Measurements from ENCODE around the gene BAG1.

Gene BAG1

DNA sequence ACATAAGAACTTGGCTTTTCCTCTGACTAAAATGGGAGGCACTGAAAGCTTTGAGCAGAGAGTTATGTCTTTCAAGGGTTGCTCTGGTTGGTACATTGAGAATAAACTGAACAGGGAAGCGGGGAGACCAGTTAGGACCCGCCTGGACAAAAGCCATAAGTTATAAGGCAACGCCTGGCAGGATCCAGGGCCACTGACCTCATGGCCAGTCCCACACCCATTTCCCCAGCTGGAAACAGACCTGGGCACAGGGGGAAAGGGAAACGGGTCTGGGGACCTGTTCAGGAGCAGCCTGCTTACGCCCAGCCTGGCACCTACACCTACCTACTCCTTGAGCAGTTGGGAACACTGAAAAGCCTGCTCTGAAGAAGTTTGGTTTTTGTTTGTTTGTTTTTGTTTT is 23.2 kb downstream of the BAG1 start:
- DNase-seq = no peak

DNA sequence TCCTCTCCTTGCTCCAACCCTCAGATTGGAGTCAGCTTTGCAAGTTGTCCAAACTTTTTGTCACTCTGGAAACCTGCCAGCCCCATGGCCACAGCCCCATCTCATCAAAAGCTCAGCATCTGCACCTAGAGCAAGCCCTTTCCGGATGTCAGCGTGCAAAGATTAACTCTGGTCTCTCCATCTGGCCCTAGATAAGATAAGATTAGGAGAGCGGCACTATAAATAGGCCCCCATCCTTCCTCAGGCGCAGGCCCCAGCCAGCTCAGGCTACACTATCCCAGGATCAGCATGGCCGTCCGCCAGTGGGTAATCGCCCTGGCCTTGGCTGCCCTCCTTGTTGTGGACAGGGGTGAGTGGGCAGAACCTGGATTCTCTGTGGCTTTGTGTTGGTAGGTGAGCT is 24.6 kb downstream of the BAG1 start, which contains the start of gene SPINK4:
TSS of gene SPINK4 (plus strand) at position 247 of the 400 bp plus-strand sequence. CDS start at position 289, 42 bp downstream.
- DNase-seq = no peak

- DNase-seq = no peak
Observed at GRCh38 chr9:33236571-33236970, 27.9 kb downstream of the BAG1 start.

DNA sequence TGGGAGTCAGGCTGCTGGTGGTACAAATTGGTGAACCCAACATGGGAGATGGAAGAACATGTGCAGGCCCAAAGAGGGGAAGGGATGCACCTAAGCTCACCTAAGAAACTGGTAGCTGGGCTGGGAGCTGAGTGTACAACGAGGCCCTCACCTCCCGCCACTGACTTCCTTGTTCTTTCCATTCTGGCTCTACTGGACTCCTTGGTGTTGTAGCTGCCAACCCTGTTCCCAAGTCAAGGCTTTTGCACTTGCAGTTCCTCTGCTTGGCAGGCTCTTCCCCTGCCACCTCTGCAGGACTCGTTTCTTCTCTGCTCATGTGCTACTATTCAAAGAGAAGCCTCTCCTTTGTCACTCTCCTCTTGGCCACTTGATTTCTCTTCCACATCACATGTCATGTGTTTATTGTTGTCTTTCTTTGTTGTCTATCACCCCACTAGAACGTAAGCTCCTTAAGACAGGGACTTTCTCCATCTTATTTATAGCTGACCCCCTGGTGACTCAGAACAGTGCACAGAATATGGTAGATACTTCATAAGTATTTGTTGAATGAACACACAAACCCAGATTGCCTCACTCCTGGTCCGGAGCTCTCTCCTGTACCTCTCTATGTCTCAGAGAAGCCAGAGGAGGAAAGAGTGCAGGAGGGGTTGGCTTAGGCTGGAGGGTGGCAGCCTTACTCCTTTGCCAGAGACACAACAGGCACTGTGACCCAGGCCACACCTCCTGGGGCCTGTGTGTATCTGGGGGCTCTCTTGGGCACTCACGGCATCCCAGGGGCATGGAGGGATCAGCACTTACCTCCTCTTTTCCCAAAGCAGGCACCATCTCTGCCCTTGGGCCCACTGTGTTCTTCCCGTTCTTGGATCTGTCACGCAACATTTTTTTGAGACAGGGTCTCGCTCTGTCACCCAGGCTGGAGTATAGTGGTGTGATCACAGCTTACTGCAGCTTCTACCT is 29.7 kb downstream of the BAG1 start:
- no peak for DNase-seq

DNA sequence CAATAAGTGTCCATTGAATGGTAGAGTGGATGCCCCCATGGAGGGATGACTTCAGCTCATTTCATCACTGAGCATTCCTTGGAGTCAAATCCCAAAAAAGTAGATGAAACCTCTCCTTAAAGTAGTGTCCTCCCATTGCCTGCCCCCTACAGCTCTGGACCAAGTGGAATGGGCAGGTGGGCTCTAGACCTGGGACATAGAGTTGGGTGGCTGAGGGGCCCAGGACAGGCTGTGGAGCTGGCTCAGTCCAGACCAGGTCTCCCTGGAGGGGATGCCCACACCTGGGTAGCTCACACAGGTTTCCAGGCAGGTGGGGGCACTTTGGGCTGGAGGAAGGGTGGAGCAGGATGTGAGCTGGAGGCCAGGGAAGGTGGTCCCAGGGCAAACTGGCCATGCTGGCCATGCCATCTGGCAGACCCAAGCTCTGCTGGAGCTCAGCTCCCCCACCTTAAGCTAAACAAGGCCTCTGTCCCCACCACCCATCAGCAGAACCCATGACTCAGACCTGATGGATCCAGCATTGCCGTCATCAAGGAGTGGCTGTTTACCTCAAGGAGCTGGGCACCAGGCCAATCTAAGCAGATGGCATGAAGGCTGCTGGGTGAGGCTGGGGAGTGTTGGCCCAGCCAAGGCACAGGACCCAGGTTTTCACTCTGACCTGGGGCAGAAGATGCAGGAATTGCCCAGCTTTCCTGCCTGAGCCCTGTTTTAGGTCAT is 30.7 kb downstream of the BAG1 start:
- DNase-seq = peak; percentile 79

DNA sequence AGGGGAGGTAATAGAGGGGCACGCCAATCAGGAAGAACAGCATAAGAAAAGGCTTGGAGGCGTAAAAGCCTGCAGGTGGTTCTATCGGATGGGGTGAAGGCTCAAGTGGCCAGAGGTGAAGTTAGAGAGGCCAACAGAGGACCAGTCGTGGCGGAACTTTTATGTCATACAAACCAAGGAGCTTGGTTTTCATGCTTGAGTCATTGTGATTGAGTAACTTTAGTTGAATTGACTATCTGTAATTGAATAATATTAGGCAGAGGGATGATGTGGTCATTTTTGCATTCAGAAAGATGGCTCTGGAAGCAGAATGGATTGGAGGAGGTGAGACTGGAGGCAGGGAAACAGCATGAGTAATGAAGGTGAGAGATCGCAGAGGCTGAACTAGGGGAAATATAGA is 31.7 kb downstream of the BAG1 start:
- DNase-seq = no peak

DNA sequence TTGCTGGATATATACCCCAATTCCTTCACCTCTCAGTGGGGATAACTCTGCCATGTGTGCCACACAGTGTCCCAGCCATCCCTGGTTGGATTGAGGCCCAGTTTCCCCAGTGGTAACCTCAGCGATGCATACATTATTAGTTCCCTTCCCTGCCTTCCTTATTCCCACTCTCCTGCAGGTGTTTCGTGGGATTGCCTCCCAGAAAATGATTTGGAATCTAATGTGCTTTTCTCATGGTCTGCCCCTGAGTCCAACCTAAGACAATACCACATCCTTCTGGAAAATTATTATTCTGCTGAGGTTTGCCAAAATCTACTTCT is 32.9 kb downstream of the BAG1 start:
- no peak for DNase-seq

DNA sequence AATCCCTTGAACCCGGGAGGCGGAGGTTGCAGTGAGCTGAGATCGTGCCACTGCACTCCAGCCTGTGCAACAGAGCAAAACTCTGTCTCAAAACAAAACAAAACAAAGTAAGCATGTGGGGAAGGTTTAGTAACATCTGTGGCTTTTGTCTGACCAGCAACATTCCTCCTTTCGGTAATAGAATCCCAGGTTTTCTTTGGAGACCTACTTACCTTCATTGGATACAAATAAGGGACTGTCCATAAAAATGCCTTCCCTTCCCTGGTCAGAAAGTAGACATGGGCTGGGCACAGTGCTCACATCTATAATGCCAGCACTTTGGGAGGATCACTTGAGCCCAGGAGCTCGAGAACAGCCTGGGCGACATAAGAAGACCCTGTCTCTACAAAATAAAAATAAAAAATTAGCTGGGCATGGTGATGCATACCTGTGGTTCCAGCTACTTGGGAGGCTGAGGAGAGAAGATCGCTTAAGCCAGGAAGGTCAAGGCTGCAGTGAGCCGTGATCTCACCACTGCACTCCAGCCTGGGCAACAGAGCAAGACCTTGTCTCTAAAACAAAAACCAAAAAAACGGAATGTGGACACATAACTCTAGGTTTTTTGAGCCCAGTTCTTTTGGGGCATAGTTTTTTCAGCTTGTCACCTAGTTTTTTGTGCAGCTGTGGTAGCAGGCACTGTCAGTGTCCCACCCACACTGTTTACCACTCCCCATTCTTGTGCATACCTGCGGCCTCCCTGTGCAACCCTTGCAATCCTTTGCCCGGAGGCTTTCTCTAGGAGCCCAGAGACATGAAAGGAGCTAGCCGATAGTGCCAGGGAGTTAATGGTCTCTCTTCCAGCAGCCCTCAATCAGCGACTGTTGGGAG is 33.5 kb downstream of the BAG1 start:
- no peak for DNase-seq

DNA sequence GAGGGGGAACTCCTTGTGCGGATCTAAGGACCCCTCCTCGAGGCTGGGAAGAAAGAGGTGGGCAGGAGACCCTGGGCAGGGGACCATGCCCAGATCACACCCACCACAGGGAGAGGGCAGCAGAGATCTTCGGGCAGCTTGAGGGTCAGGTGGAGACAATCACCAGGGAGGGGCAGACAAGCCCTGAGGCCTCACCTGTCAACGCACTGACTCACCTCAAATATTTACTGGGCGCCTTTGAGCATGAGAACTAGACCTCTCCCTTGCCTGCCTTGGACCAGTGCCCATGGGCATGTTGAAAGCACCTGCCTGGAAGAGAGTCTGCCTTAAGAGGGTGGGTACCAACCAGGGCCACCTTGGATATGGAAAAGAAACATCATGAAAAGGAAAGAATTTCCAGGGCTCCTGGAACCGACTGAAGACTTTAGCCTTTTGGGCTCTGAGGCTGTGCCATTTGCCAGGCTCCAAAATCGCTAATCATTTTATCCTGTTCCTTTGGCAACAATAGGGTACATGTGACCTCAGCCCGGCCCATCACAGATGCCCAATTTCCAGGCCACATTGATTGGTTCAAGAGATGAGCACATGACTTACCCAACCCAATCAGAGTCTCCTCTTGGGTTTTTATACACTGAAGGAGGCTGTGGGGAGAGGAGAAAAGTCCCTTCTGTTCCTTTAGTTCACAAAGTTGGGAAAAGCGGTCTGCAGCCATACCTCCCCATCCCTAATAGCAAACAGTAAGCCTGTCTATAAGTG is 35.0 kb downstream of the BAG1 start:
- DNase-seq = no peak

GRCh38 chr9:33228606-33229005 is 35.9 kb downstream of the BAG1 start:
- no peak for DNase-seq

DNA sequence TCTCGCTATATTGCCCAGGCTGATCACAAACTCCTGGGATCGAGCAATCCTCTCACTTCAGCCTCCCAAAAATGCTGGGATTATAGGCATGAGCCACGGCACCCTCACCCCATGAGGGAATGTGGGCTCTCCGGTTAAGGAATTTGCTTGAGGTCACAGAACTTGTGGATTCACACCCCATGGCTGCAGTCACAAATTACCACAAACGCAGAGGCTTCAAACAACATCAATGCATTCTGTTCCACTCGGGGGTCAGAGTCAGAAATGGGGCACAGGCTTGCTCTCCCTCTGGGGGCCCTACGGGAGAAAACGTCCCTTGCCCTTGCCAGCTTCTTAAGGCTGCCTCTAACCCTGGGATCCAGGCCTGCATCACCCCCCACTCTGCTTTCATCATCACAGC is 36.8 kb downstream of the BAG1 start:
- DNase-seq = no peak

GRCh38 chr9:33227008-33227398 is 37.5 kb downstream of the BAG1 start:
- DNase-seq = no peak

GRCh38 chr9:33225319-33226147 is 39.0 kb downstream of the BAG1 start:
- DNase-seq = peak; percentile 76

- peak; percentile 27 for DNase-seq
Observed at GRCh38 chr9:33223696-33224095, 40.8 kb downstream of the BAG1 start.

DNA sequence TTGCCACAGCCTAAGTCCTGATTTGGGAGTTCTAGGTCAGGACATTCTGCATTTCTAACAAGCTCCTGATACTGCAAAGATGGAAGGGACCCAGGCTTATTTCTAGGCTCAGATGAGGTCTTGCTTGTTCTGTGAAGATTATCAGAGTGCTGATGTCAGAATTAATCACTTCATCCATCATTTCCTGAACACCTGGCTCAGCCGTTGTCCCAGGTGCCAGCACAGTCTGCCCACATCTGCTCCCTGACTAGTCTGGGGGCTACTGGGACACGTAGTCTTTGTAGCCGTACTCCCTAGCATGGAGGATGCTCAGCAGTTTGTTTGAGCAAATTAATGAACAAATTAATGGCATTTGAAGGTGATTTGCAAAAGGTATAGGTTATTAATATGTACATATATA is 42.5 kb downstream of the BAG1 start:
- DNase-seq = no peak

DNA sequence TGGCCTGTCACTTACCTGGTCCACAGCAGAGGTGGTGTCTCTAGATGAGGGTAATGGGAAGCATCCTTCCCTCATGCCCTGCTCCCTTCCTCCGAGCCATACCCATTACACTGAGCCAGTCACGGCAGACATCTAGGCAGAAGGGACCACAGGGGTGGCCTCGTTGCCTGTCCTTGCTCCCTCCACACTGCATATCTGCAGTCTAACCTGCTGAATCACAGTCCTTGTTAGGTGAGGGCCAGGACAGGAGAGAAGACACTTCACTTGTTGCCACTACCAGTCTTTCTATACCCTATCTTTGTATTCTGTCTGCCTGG is 43.0 kb downstream of the BAG1 start:
- no peak for DNase-seq

DNA sequence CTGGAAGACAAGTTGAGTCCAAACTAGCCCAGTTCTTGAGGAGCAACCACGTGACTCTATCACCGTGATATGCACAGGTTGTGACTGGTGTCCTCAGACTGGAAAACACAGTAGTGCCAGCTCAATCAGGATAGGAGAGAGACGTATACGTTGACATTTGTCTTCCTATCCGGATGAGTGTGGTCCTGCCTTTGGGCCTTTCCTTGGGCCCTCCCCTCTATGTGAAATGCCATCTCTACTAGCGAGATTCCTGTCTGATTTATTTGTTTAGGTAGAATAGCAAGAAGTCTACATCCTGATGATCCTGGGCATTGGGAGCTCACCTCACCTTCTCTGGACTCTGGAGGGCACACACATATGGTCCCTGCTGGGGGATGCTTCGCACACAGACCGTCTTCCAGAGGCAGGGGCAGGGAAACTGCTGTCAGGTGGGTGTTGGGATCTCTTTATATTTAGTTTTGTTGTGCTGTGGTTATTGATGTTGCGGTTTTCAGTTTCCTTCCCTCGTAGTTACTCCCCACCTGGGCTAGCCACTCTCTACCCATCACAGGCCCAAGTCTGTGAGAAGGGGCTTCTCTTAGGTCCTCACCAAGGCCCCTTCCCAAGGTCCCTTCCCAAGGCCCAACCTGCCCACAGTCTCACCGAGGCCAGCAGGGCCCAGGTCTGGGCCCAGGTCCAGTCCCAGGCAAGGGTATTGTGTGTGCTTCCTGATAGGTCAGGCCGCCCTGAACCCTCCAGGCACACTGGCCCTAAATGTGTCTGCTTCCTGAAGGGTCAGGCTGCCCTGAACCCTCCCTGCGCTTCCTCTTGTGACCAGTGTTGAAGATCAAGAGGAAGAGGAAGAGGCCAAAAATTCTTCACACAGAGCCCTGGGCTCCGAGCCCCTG is 43.6 kb downstream of the BAG1 start:
- DNase-seq = no peak

GRCh38 chr9:33211695-33212393 is 52.7 kb downstream of the BAG1 start:
- no peak for DNase-seq

- no peak for DNase-seq
Observed at GRCh38 chr9:33210006-33210715, 54.3 kb downstream of the BAG1 start.
